Fibroblast of upper back skin (primary cell): ENCODE data around the gene CACNA1A.
"Not testable (repeated sequence)": the region's sequence is repeated elsewhere in the genome, so short reads cannot be mapped to it uniquely, and the experiment has no call there.

Experiments used
- DNase-seq: peaks from one replicate; pipeline ENCODE4 v3.0.0-alpha.2; 2013

The CACNA1A gene

GRCh38 chr19:13506471-13506820 is at the start of gene CACNA1A:
Gene CACNA1A, minus strand, starts transcription at chr19:13506479. Its CDS starts 255 bp downstream, at chr19:13506224.
- peak; percentile 31 for DNase-seq

GRCh38 chr19:13554506-13555240 is 48.4 kb upstream of the CACNA1A start:
- no peak for DNase-seq

- no peak for DNase-seq
These were observed 47.7 kb upstream of the CACNA1A start for GRCh38 chr19:13553880-13554400.

GRCh38 chr19:13548131-13548530 is 41.9 kb upstream of the CACNA1A start:
- DNase-seq: no peak

- DNase-seq: no peak
These were observed 40.8 kb upstream of the CACNA1A start for GRCh38 chr19:13547102-13547501.

GRCh38 chr19:13544423-13544822 is 38.1 kb upstream of the CACNA1A start:
- DNase-seq: no peak

GRCh38 chr19:13541554-13541953 is 35.3 kb upstream of the CACNA1A start:
- no peak for DNase-seq

GRCh38 chr19:13539332-13539731 is 33.1 kb upstream of the CACNA1A start:
- no peak for DNase-seq

GRCh38 chr19:13538601-13539253 is 32.4 kb upstream of the CACNA1A start:
- DNase-seq: no peak

- no peak for DNase-seq
These were observed 31.2 kb upstream of the CACNA1A start for GRCh38 chr19:13537454-13537853.

- no peak for DNase-seq
These were observed 24.4 kb upstream of the CACNA1A start for GRCh38 chr19:13530720-13531119.

GRCh38 chr19:13529721-13530120 is 23.4 kb upstream of the CACNA1A start:
- DNase-seq: not testable (repeated sequence)

- peak; percentile 4 for DNase-seq
These were observed 20.3 kb upstream of the CACNA1A start for GRCh38 chr19:13526552-13526951.

- peak; percentile 8 for DNase-seq
These were observed 14.8 kb upstream of the CACNA1A start for GRCh38 chr19:13521066-13521465.

GRCh38 chr19:13511947-13512346 is 5.7 kb upstream of the CACNA1A start:
- no peak for DNase-seq

GRCh38 chr19:13507053-13507611 is 853 bp upstream of the CACNA1A start:
- peak; percentile 41 for DNase-seq

GRCh38 chr19:13505761-13506470 is 363 bp downstream of the CACNA1A start:
- DNase-seq: peak; percentile 12

- no peak for DNase-seq
These were observed 1.0 kb downstream of the CACNA1A start for GRCh38 chr19:13505164-13505695.

GRCh38 chr19:13503570-13504235 is 2.6 kb downstream of the CACNA1A start:
- no peak for DNase-seq

- no peak for DNase-seq
These were observed 4.0 kb downstream of the CACNA1A start for GRCh38 chr19:13502231-13502630.

GRCh38 chr19:13499692-13500091 is 6.6 kb downstream of the CACNA1A start:
- no peak for DNase-seq

GRCh38 chr19:13493516-13494310 is 12.6 kb downstream of the CACNA1A start:
- DNase-seq: no peak
